A549 (cell line): ENCODE data around the gene ALDH1A3.

Experiments used
- EP300 ChIP-seq, 2 experiments: fragments of >200 bp; sonication (Bioruptor Twin); formaldehyde crosslinking; IDR thresholded peaks; 2 replicates in 1 of 2; 3 replicates in 1 of 2; pipeline ENCODE4 v1.6.1; 2016 to 2017
- JUNB ChIP-seq: fragments of >200 bp; sonication (Bioruptor Twin); formaldehyde crosslinking; IDR thresholded peaks from 2 replicates; pipeline ENCODE4 v1.6.1; 2016
- MYC ChIP-seq: IDR thresholded peaks from 2 replicates; pipeline ENCODE4 v1.6.1; 2012; ENCODE audit warnings: mild to moderate bottlenecking, inconsistent platforms, low read length, improper control_type of control experiment, borderline replicate concordance
- POLR2A ChIP-seq: IDR thresholded peaks from 2 replicates; pipeline ENCODE4 v1.6.1; 2012; ENCODE audit warnings: mild to moderate bottlenecking, low read length
- RFX5 ChIP-seq: fragments of 450-650 bp; IDR thresholded peaks from 2 replicates; pipeline ENCODE4 v1.7.1; 2014; ENCODE audit warnings: antibody characterized with exemption, mild to moderate bottlenecking, moderate library complexity
- TF ChIP-seq, protein P1 (sequence below): fragments of >200 bp; sonication (Bioruptor Twin); formaldehyde crosslinking; IDR thresholded peaks from 3 replicates; pipeline ENCODE4 v1.5.1; 2016
- TF ChIP-seq, protein P2 (sequence below): fragments of 200-600 bp; sonication (generic); IDR thresholded peaks from 2 replicates; pipeline ENCODE4 v1.6.1; 2016; ENCODE audit warnings: antibody characterized with exemption, mild to moderate bottlenecking, moderate library complexity

DNA sequence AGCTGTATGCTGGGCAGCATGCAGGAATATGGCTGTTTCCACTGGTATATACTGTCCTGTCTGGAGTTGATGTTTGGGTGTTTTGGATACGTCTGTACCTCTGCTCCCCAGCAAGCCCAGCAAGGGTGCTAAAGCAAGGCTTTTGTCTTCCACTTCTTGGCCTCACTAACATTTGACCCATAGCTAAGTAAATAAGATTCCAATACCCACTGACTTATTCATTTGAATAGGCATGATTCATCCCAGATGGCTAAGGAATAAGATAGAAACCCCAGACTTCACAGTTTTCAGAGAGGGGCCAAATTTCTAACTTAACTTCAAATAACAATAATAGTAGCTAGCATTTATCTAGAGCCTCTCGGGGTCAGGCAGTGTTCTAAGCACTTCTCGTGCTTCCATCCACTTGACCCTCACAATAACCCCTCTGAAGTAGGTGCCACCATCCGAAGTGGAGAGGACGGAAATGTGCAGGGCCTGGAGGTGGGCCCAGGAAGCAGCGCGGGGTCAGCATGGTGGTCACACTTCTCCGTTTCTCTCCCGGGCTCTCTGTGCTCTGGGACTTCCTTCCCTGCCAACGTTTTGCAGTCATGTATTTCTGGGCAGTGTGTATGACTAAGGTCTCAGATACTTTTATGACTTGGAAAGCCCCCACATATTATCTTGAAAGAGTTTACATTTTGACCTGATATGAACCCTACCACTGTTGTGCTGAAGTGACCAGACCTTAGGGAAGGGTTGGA is 78.9 kb downstream of the ALDH1A3 start:
- no peak for TF ChIP-seq MYC
- TF ChIP-seq EP300 (IDR thresholded peaks at IDR 0.05): peak; percentile 27 to 59; a peak in 2 of 5 replicates
- TF ChIP-seq, protein P1, sequence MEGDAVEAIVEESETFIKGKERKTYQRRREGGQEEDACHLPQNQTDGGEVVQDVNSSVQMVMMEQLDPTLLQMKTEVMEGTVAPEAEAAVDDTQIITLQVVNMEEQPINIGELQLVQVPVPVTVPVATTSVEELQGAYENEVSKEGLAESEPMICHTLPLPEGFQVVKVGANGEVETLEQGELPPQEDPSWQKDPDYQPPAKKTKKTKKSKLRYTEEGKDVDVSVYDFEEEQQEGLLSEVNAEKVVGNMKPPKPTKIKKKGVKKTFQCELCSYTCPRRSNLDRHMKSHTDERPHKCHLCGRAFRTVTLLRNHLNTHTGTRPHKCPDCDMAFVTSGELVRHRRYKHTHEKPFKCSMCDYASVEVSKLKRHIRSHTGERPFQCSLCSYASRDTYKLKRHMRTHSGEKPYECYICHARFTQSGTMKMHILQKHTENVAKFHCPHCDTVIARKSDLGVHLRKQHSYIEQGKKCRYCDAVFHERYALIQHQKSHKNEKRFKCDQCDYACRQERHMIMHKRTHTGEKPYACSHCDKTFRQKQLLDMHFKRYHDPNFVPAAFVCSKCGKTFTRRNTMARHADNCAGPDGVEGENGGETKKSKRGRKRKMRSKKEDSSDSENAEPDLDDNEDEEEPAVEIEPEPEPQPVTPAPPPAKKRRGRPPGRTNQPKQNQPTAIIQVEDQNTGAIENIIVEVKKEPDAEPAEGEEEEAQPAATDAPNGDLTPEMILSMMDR: no peak
- 0 out of 2 replicates have a peak, but pooled peaks have one; percentile 19 for TF ChIP-seq RFX5
- TF ChIP-seq POLR2A: peak; percentile 32
- TF ChIP-seq, protein P2, sequence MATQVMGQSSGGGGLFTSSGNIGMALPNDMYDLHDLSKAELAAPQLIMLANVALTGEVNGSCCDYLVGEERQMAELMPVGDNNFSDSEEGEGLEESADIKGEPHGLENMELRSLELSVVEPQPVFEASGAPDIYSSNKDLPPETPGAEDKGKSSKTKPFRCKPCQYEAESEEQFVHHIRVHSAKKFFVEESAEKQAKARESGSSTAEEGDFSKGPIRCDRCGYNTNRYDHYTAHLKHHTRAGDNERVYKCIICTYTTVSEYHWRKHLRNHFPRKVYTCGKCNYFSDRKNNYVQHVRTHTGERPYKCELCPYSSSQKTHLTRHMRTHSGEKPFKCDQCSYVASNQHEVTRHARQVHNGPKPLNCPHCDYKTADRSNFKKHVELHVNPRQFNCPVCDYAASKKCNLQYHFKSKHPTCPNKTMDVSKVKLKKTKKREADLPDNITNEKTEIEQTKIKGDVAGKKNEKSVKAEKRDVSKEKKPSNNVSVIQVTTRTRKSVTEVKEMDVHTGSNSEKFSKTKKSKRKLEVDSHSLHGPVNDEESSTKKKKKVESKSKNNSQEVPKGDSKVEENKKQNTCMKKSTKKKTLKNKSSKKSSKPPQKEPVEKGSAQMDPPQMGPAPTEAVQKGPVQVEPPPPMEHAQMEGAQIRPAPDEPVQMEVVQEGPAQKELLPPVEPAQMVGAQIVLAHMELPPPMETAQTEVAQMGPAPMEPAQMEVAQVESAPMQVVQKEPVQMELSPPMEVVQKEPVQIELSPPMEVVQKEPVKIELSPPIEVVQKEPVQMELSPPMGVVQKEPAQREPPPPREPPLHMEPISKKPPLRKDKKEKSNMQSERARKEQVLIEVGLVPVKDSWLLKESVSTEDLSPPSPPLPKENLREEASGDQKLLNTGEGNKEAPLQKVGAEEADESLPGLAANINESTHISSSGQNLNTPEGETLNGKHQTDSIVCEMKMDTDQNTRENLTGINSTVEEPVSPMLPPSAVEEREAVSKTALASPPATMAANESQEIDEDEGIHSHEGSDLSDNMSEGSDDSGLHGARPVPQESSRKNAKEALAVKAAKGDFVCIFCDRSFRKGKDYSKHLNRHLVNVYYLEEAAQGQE: no peak
- peak; percentile 61; the same call in 1 of the 2 replicates for TF ChIP-seq JUNB
